HG03097 (cell line): ENCODE results near the gene METTL5.
"Not testable (repeated sequence)": the region's sequence is repeated elsewhere in the genome, so short reads cannot be mapped to it uniquely, and the experiment has no call there.

Experiments
- ATAC-seq: cut with Tn5 transposase; IDR thresholded peaks from one replicate; pipeline ENCODE4 v1.9.1; 2021; ENCODE audit not compliant: unreplicated experiment, low FRiP score

METTL5 gene

GRCh38 chr2:169824373-169825333, at the start of gene METTL5:
METTL5 (minus strand) TSS chr2:169824905; CDS start chr2:169824597, 308 bp downstream.
- peak; percentile 67 for ATAC-seq

- ATAC-seq: no peak
Observed at GRCh38 chr2:169871994-169872393, 47.3 kb upstream of the METTL5 start.

- ATAC-seq: not testable (repeated sequence)
Observed at GRCh38 chr2:169871369-169871768, 46.7 kb upstream of the METTL5 start.

GRCh38 chr2:169868951-169869350, 44.2 kb upstream of the METTL5 start:
- ATAC-seq: no peak

- no peak for ATAC-seq
Observed at GRCh38 chr2:169867579-169867978, 42.9 kb upstream of the METTL5 start.

- not testable (repeated sequence) for ATAC-seq
Observed at GRCh38 chr2:169866230-169866629, 41.5 kb upstream of the METTL5 start.

- ATAC-seq: no peak
Observed at GRCh38 chr2:169865492-169865891, 40.8 kb upstream of the METTL5 start.

GRCh38 chr2:169862816-169863215, 38.1 kb upstream of the METTL5 start:
- ATAC-seq: no peak

GRCh38 chr2:169860149-169860548, 35.4 kb upstream of the METTL5 start:
- no peak for ATAC-seq

GRCh38 chr2:169859423-169859822, 34.7 kb upstream of the METTL5 start:
- no peak for ATAC-seq

GRCh38 chr2:169855281-169856258, 30.9 kb upstream of the METTL5 start:
- ATAC-seq: not testable (repeated sequence)

- no peak for ATAC-seq
Observed at GRCh38 chr2:169853041-169853668, 28.4 kb upstream of the METTL5 start.

GRCh38 chr2:169849710-169850109, 25.0 kb upstream of the METTL5 start:
- ATAC-seq: no peak

- not testable (repeated sequence) for ATAC-seq
Observed at GRCh38 chr2:169848959-169849693, 24.4 kb upstream of the METTL5 start.

GRCh38 chr2:169845016-169845415, 20.3 kb upstream of the METTL5 start:
- ATAC-seq: no peak

- not testable (repeated sequence) for ATAC-seq
Observed at GRCh38 chr2:169841625-169842024, 16.9 kb upstream of the METTL5 start.

- ATAC-seq: no peak
Observed at GRCh38 chr2:169840747-169841142, 16.0 kb upstream of the METTL5 start.

- no peak for ATAC-seq
Observed at GRCh38 chr2:169839954-169840746, 15.4 kb upstream of the METTL5 start.
